Ishikawa (cell line): ENCODE results near the gene LRR1.

ENCODE experiments used
- CEBPB ChIP-seq: IDR thresholded peaks from 2 replicates; pipeline ENCODE4 v1.6.1; 2012
- CREB1 ChIP-seq: IDR thresholded peaks from 2 replicates; pipeline ENCODE4 v1.6.1; 2012; ENCODE audit warnings: low read depth
- EGR1 ChIP-seq: IDR thresholded peaks from 2 replicates; pipeline ENCODE4 v1.6.1; 2012
- EP300 ChIP-seq: IDR thresholded peaks from 2 replicates; pipeline ENCODE4 v1.6.1; 2012; ENCODE audit warnings: borderline replicate concordance
- MAX ChIP-seq: IDR thresholded peaks from 2 replicates; pipeline ENCODE4 v1.6.1; 2012
- RAD21 ChIP-seq: IDR thresholded peaks from 2 replicates; pipeline ENCODE4 v1.6.1; 2012; ENCODE audit warnings: low read depth
- REST ChIP-seq: IDR thresholded peaks from 2 replicates; pipeline ENCODE4 v1.6.1; 2012; ENCODE audit warnings: low read depth, mild to moderate bottlenecking
- TAF1 ChIP-seq: IDR thresholded peaks from 2 replicates; pipeline ENCODE4 v1.6.1; 2012; ENCODE audit warnings: low read depth, mild to moderate bottlenecking
- TEAD4 ChIP-seq: IDR thresholded peaks from 2 replicates; pipeline ENCODE4 v1.6.1; 2012
- YY1 ChIP-seq: IDR thresholded peaks from 2 replicates; pipeline ENCODE4 v1.6.1; 2012; ENCODE audit warnings: low read depth
- ZBTB7A ChIP-seq: IDR thresholded peaks from 2 replicates; pipeline ENCODE4 v1.6.1; 2012; ENCODE audit warnings: low read depth

GRCh38 chr14:49578141-49578540 lies 20.6 kb upstream of the LRR1 start:
- TF ChIP-seq CEBPB (no peak), EGR1 (no peak), MAX (no peak), TEAD4 (no peak), TAF1 (no peak), RAD21 (no peak), CREB1 (no peak), ZBTB7A (no peak), EP300 (no peak), REST (no peak), YY1 (no peak)
